Measurements from ENCODE around the gene UGT1A9. TPM values are rescaled to one million over a fixed set of nuclear protein-coding genes. Genes with fewer than 3 reads are reported as not detected.

The UGT1A9 gene
- total RNA-seq, 1 experiment from 2014 or later = not detected

DNA sequence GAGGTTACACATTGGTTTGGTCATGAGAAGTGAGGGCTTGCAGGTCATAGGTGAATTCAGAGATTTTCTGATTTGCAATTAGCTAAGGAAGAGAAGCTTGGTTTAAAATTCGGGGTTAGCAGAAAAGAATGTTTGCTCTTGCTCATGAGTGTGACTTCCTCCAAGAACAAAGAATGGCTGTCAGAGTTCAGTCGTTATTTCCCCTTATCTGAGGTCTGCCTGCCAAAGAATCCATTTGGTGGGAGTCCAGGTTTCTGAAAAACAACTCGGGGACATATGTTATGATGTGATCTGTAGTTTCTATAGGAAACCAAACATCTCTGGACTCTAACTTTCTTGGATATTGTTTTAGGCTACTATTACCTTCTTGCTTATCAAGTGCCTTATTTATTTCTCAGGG is 17.8 kb downstream of the UGT1A9 start:
- Histone ChIP-seq H3K14ac (ENCODE audit: insufficient read depth, low read length) (no peak overlapping the region), H4K8ac (replicated peaks; ENCODE audit: insufficient read length, low read depth, low read length) (no peak overlapping the region), H2BK20ac (ENCODE audit: low read depth, low read length, poor library complexity, severe bottlenecking) (no peak overlapping the region), H2AK5ac (ENCODE audit: insufficient read length, low read length) (no peak overlapping the region), H3K79me2 (ENCODE audit: insufficient read depth, low read length) (no peaks in the 10 kb centered on the region), H3K23me2 (ENCODE audit: insufficient read length, low read depth, low read length, poor library complexity, severe bottlenecking) (no peaks in the 10 kb centered on the region), H3T11ph (ENCODE audit: low read length) (no peak overlapping the region), H2BK5ac (ENCODE audit: insufficient read length, low read length) (no peak overlapping the region), H2BK120ac (ENCODE audit: low read depth, low read length, poor library complexity, severe bottlenecking) (no peak overlapping the region), H4K20me1 (ENCODE audit: control insufficient read depth, insufficient read depth, insufficient read length) (no peaks in the 10 kb centered on the region), H3K9ac (ENCODE audit: extremely low read depth, insufficient read length, low read length) (no peak overlapping the region), H3K23ac (ENCODE audit: insufficient read length, low read depth, low read length) (no peak overlapping the region), H3K27ac (ENCODE audit: insufficient read length, low read depth, low read length) (no peak overlapping the region), H3K4me2 (ENCODE audit: insufficient read depth, insufficient read length, low read length) (no peak overlapping the region), H3K18ac (ENCODE audit: insufficient read length, low read depth, low read length) (no peak overlapping the region), H3K79me1 (ENCODE audit: insufficient read depth, low read depth, low read length, poor library complexity, severe bottlenecking) (no peaks in the 10 kb centered on the region), H3K56ac (ENCODE audit: insufficient read length, low read depth, low read length) (no peak overlapping the region), H2BK12ac (ENCODE audit: insufficient read length, low read depth, low read length) (no peak overlapping the region), H2BK15ac (ENCODE audit: low read depth, low read length) (no peak overlapping the region), H4K5ac (ENCODE audit: insufficient read length, low read depth, low read length) (no peak overlapping the region), H3K27me3 (ENCODE audit: insufficient read depth, low read length) (no peaks in the 10 kb centered on the region), H3K4ac (ENCODE audit: low read depth, low read length) (no peak overlapping the region), H2AFZ (ENCODE audit: low read length) (no peak overlapping the region), H3K9me3 (ENCODE audit: control insufficient read depth, low read depth, low read length) (no peaks in the 10 kb centered on the region), H4K91ac (ENCODE audit: insufficient read length, low read depth, low read length) (no peak overlapping the region), H3K4me1 (ENCODE audit: insufficient read depth, low read length) (peaks cover 3% of the 10 kb centered on the region; the same call in 1 of the 2 replicates)
- H3K27me3 Mint-ChIP-seq (ENCODE audit: low read depth) = no peaks in the 10 kb centered on the region; the same call in 1 of the 2 replicates
- DNase-seq = no peak
- no peak overlapping the region for H3K4me3 Mint-ChIP-seq
- peaks cover 24 to 29% of the 10 kb centered on the region in 2 experiments for H3K4me1 Mint-ChIP-seq
- H3K9me3 Mint-ChIP-seq = no peaks in the 10 kb centered on the region; a peak in 2 of 5 replicates
- no CpG with 5 or more reads among the region's 3 CpGs for WGBS (ENCODE audit: extremely low coverage, insufficient read length, low lambda C conversion rate)
- TF ChIP-seq, protein P1, sequence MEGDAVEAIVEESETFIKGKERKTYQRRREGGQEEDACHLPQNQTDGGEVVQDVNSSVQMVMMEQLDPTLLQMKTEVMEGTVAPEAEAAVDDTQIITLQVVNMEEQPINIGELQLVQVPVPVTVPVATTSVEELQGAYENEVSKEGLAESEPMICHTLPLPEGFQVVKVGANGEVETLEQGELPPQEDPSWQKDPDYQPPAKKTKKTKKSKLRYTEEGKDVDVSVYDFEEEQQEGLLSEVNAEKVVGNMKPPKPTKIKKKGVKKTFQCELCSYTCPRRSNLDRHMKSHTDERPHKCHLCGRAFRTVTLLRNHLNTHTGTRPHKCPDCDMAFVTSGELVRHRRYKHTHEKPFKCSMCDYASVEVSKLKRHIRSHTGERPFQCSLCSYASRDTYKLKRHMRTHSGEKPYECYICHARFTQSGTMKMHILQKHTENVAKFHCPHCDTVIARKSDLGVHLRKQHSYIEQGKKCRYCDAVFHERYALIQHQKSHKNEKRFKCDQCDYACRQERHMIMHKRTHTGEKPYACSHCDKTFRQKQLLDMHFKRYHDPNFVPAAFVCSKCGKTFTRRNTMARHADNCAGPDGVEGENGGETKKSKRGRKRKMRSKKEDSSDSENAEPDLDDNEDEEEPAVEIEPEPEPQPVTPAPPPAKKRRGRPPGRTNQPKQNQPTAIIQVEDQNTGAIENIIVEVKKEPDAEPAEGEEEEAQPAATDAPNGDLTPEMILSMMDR (conservative IDR thresholded peaks at IDR 0.05) = no peak
- no peak overlapping the region for H3K27ac Mint-ChIP-seq
- no peaks in the 10 kb centered on the region; a peak in 1 of 7 replicates for H3K36me3 Mint-ChIP-seq (ENCODE audit: insufficient read depth in 1 of 3, low read depth in 3 of 3)

Data from H9 (cell line).